Gastrocnemius medialis (tissue), 4 donors: ENCODE measurements around the gene NOXA1. TPM values are rescaled to one million over a fixed set of nuclear protein-coding genes. Genes with fewer than 3 reads are reported as not detected.

Experiments
- ATAC-seq, 2 donors: fragments of 150-250 bp; one replicate each; pipeline ENCODE4 v1.9.1; 2016
- DNase-seq, 2 donors: peaks; one replicate each; pipeline ENCODE4 v3.0.0-alpha.2; 2019
- H3K27ac ChIP-seq, 4 donors: fragments of 200-600 bp; sonication (generic); 1 replicate in 1 of 4; 2 replicates in 3 of 4; pipeline ENCODE4 v1.5.1; 2016 to 2018; ENCODE audit warnings: mild to moderate bottlenecking in 2 of 4, moderate library complexity in 1 of 4
- H3K27me3 ChIP-seq, 3 donors: fragments of 200-600 bp; sonication (generic) in 2 of 3; 1 replicate in 1 of 3; 2 replicates in 2 of 3; pipeline versions ENCODE4 v1.5.1 to v1.6.0; 2016 to 2019; ENCODE audit warnings: mild to moderate bottlenecking in 1 of 3, moderate library complexity in 1 of 3
- H3K36me3 ChIP-seq, 2 donors: fragments of 200-600 bp; sonication (generic) in 1 of 2; one replicate each; pipeline ENCODE4 v1.5.1; 2017 to 2018
- H3K4me1 ChIP-seq, 2 donors: fragments of 200-600 bp; sonication (generic) in 1 of 2; one replicate each; pipeline ENCODE4 v1.5.1; 2016 to 2017; ENCODE audit warnings: mild to moderate bottlenecking in 2 of 2
- H3K4me3 ChIP-seq, 4 donors: fragments of 200-600 bp; sonication (generic) in 3 of 4; 1 replicate in 1 of 4; 2 replicates in 3 of 4; pipeline ENCODE4 v1.5.1; 2016 to 2019; ENCODE audit warnings: mild to moderate bottlenecking in 2 of 4
- H3K9me3 ChIP-seq, 3 donors: fragments of 200-600 bp; sonication (generic) in 2 of 3; 1 replicate in 1 of 3; 2 replicates in 2 of 3; pipeline ENCODE4 v1.5.1; 2016 to 2019
- CTCF ChIP-seq, 5 experiments: fragments of 450-650 bp in 3 of 5; fragments of 200-600 bp in 2 of 5; sonication (generic) in 2 of 5; IDR thresholded peaks in 4 of 5; conservative IDR thresholded peaks in 1 of 5; 1 replicate in 4 of 5; 2 replicates in 1 of 5; pipeline ENCODE4 v1.5.1; 2016 to 2019; ENCODE audit warnings: antibody characterized with exemption in 5 of 5, mild to moderate bottlenecking in 3 of 5, moderate library complexity in 3 of 5
- POLR2A ChIP-seq, 2 donors: fragments of 450-650 bp; IDR thresholded peaks; one replicate each; pipeline ENCODE4 v1.6.1; 2017; ENCODE audit warnings: antibody characterized with exemption in 2 of 2, mild to moderate bottlenecking in 2 of 2, moderate library complexity in 2 of 2
- in situ Hi-C, 4 donors: fragments of 200-750 bp; cut with MboI; loops; one replicate each; pipeline versions ENCODE4 v1.15.0 to v1.8.0; 2017; ENCODE audit warnings: low sequenced_read_pairs in 4 of 4
- intact Hi-C: fragments of 100-400 bp; cut with DNase I; formaldehyde crosslinking; loops from one replicate; pipeline ENCODE4 v1.15.1; 2023; ENCODE audit warnings: low total_unique reads
- total RNA-seq, 4 donors: library from RNA; depleted of rRNA; stranded (reverse); fragments of >200 nt; gene quantifications; one replicate each; pipeline versions ENCODE4 v1.1.0 to v1.2.3, GENCODE V29; 2016

Gene NOXA1
- total RNA-seq, 4 donors from 2014 or later = 0.41 to 2.5 (median 1.8) TPM

- DNase-seq = no peak
- Histone ChIP-seq H3K27me3 (no peaks in the 10 kb centered on the region), H3K27ac (no peak overlapping the region), H3K9me3 (no peaks in the 10 kb centered on the region), H3K4me1 (no peaks in the 10 kb centered on the region), H3K4me3 (no peak overlapping the region), H3K36me3 (no peaks in the 10 kb centered on the region)
- intact Hi-C loops = no loop called here
- no peak for TF ChIP-seq POLR2A (IDR thresholded peaks at IDR 0.05)
- ATAC-seq = no peak
- in situ Hi-C loops = no loop called here
Observed at GRCh38 chr9:137396227-137396626, 27.0 kb upstream of the NOXA1 start.

- H3K4me1 ChIP-seq = no peaks in the 10 kb centered on the region
- intact Hi-C loops (no loop called here), in situ Hi-C loops (no loop called here)
- no peak overlapping the region for H3K4me3 ChIP-seq
- H3K27me3 ChIP-seq = no peaks in the 10 kb centered on the region
- no peak for TF ChIP-seq POLR2A (IDR thresholded peaks at IDR 0.05)
- TF ChIP-seq CTCF (IDR thresholded peaks at IDR 0.05 in 4 of 5, conservative IDR thresholded peaks at IDR 0.05 in 1 of 5) = no peak
- no peak overlapping the region for H3K27ac ChIP-seq
- ATAC-seq (no peak), DNase-seq (no peak)
- H3K36me3 ChIP-seq = no peaks in the 10 kb centered on the region
- H3K9me3 ChIP-seq = no peaks in the 10 kb centered on the region
Observed at GRCh38 chr9:137396634-137397367, 26.4 kb upstream of the NOXA1 start.

GRCh38 chr9:137397675-137398423 is 25.3 kb upstream of the NOXA1 start:
- TF ChIP-seq POLR2A (IDR thresholded peaks at IDR 0.05) (no peak), CTCF (IDR thresholded peaks at IDR 0.05 in 4 of 5, conservative IDR thresholded peaks at IDR 0.05 in 1 of 5) (no peak)
- ATAC-seq (no peak), DNase-seq (no peak)
- Histone ChIP-seq H3K27ac (no peak overlapping the region), H3K27me3 (no peaks in the 10 kb centered on the region), H3K4me1 (no peaks in the 10 kb centered on the region), H3K4me3 (no peak overlapping the region), H3K36me3 (no peaks in the 10 kb centered on the region), H3K9me3 (no peaks in the 10 kb centered on the region)
- in situ Hi-C loops (no loop called here), intact Hi-C loops (no loop called here)

GRCh38 chr9:137398561-137399468 is 24.4 kb upstream of the NOXA1 start:
- Histone ChIP-seq H3K4me1 (no peaks in the 10 kb centered on the region), H3K27ac (no peak overlapping the region), H3K36me3 (no peaks in the 10 kb centered on the region), H3K27me3 (no peaks in the 10 kb centered on the region), H3K9me3 (no peaks in the 10 kb centered on the region), H3K4me3 (no peak overlapping the region)
- DNase-seq (no peak), ATAC-seq (no peak)
- intact Hi-C loops = no loop called here
- in situ Hi-C loops = no loop called here
- TF ChIP-seq CTCF (IDR thresholded peaks at IDR 0.05 in 4 of 5, conservative IDR thresholded peaks at IDR 0.05 in 1 of 5) = no peak
